Hepatocyte (in vitro differentiated cells): ENCODE measurements around the gene VEGFB.

ENCODE experiments used
- EZH2 ChIP-seq: fragments of 200-600 bp; sonication (generic); IDR thresholded peaks from 2 replicates; pipeline ENCODE4 v1.6.1; 2016; ENCODE audit warnings: antibody characterized with exemption, mild to moderate bottlenecking, borderline replicate concordance
- EZH2phosphoT487 ChIP-seq: fragments of 200-600 bp; sonication (generic); IDR thresholded peaks from one replicate; pipeline ENCODE4 v1.6.1; 2018; ENCODE audit warnings: antibody characterized with exemption, mild to moderate bottlenecking, low read depth, moderate library complexity; ENCODE audit not compliant: unreplicated experiment, severe bottlenecking
- TF ChIP-seq, protein P1 (sequence below): fragments of 200-600 bp; sonication (generic); IDR thresholded peaks from 2 replicates; pipeline ENCODE4 v1.5.1; 2016; ENCODE audit warnings: antibody characterized with exemption, mild to moderate bottlenecking; ENCODE audit not compliant: poor library complexity

DNA sequence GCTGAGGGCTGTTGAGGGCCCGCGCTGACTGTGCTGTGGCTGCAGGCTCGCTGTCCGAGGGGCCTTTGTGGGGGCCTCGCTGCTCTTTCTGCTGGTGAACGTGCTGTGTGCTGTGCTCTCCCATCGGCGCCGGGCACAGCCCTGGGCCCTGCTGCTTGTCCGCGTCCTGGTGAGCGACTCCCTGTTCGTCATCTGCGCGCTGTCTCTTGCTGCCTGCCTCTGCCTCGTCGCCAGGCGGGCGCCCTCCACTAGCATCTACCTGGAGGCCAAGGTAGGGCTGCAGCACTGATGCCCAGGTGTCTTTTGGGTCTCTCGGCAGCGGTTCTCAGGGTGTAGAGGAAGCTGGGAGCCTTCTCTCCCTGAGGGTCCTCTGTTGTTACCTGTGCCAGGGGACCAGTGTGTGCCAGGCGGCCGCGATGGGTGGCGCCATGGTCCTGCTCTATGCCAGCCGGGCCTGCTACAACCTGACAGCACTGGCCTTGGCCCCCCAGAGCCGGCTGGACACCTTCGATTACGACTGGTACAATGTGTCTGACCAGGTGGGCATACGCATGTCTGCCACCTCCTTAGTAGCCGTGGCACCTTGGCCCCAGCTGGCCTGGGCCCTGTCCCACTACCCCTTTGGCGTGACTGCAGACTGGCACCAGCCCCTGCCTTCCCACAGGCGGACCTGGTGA, 53.4 kb downstream of the VEGFB start:
- TF ChIP-seq, protein P1, sequence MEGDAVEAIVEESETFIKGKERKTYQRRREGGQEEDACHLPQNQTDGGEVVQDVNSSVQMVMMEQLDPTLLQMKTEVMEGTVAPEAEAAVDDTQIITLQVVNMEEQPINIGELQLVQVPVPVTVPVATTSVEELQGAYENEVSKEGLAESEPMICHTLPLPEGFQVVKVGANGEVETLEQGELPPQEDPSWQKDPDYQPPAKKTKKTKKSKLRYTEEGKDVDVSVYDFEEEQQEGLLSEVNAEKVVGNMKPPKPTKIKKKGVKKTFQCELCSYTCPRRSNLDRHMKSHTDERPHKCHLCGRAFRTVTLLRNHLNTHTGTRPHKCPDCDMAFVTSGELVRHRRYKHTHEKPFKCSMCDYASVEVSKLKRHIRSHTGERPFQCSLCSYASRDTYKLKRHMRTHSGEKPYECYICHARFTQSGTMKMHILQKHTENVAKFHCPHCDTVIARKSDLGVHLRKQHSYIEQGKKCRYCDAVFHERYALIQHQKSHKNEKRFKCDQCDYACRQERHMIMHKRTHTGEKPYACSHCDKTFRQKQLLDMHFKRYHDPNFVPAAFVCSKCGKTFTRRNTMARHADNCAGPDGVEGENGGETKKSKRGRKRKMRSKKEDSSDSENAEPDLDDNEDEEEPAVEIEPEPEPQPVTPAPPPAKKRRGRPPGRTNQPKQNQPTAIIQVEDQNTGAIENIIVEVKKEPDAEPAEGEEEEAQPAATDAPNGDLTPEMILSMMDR = no peak
- TF ChIP-seq EZH2phosphoT487 = no peak
- no peak for TF ChIP-seq EZH2
